Islet precursor cell (in vitro differentiated cells): Measurements from ENCODE around the gene SLC9B1.
"Not testable (repeated sequence)": the region's sequence is repeated elsewhere in the genome, so short reads cannot be mapped to it uniquely, and the experiment has no call there.

Experiments used
- DNase-seq: peaks from one replicate; pipeline ENCODE4 v3.0.0-alpha.2; 2018

SLC9B1 gene

GRCh38 chr4:103010804-103011203, 8.7 kb downstream of the SLC9B1 start:
- no peak for DNase-seq

- no peak for DNase-seq
Measured at GRCh38 chr4:103008875-103009729, 10.4 kb downstream of the SLC9B1 start.

GRCh38 chr4:103002551-103002950, 17.0 kb downstream of the SLC9B1 start:
- no peak for DNase-seq

GRCh38 chr4:102994803-102995202, 24.7 kb downstream of the SLC9B1 start:
- DNase-seq = no peak

GRCh38 chr4:102993985-102994384, 25.5 kb downstream of the SLC9B1 start:
- DNase-seq = not testable (repeated sequence)

GRCh38 chr4:102988429-102989020, 31.0 kb downstream of the SLC9B1 start:
- DNase-seq = no peak

- no peak for DNase-seq
Measured at GRCh38 chr4:102981005-102981404, 38.5 kb downstream of the SLC9B1 start.

- not testable (repeated sequence) for DNase-seq
Measured at GRCh38 chr4:102961813-102962212, 57.7 kb downstream of the SLC9B1 start.

- no peak for DNase-seq
Measured at GRCh38 chr4:102959496-102959895, 60.0 kb downstream of the SLC9B1 start.

GRCh38 chr4:102945066-102945465, 74.4 kb downstream of the SLC9B1 start:
- DNase-seq = no peak

- not testable (repeated sequence) for DNase-seq
Measured at GRCh38 chr4:102938063-102938462, 81.4 kb downstream of the SLC9B1 start.

- DNase-seq = no peak
Measured at GRCh38 chr4:102935716-102936115, 83.8 kb downstream of the SLC9B1 start.

- not testable (repeated sequence) for DNase-seq
Measured at GRCh38 chr4:102919697-102920096, 99.8 kb downstream of the SLC9B1 start.

- no peak for DNase-seq
Measured at GRCh38 chr4:102918859-102919258, 100.6 kb downstream of the SLC9B1 start.

- DNase-seq = no peak
Measured at GRCh38 chr4:102901804-102902203, 117.7 kb downstream of the SLC9B1 start.

GRCh38 chr4:102897610-102898009, 121.9 kb downstream of the SLC9B1 start:
- not testable (repeated sequence) for DNase-seq

- not testable (repeated sequence) for DNase-seq
Measured at GRCh38 chr4:102896547-102896946, 123.0 kb downstream of the SLC9B1 start.

- not testable (repeated sequence) for DNase-seq
Measured at GRCh38 chr4:102889866-102890265, 129.6 kb downstream of the SLC9B1 start.

GRCh38 chr4:102888570-102888969, 130.9 kb downstream of the SLC9B1 start:
- not testable (repeated sequence) for DNase-seq

- no peak for DNase-seq
Measured at GRCh38 chr4:102883278-102883677, 136.2 kb downstream of the SLC9B1 start.

GRCh38 chr4:102881343-102881742, 138.2 kb downstream of the SLC9B1 start:
- DNase-seq = no peak

- DNase-seq = no peak
Measured at GRCh38 chr4:102878901-102879300, 140.6 kb downstream of the SLC9B1 start.

- DNase-seq = not testable (repeated sequence)
Measured at GRCh38 chr4:102878349-102878748, 141.2 kb downstream of the SLC9B1 start.

- DNase-seq = not testable (repeated sequence)
Measured at GRCh38 chr4:102877477-102878106, 141.9 kb downstream of the SLC9B1 start.
